Peyer's patch (tissue), 4 donors: ENCODE measurements around the gene PGAP6. TPM values are rescaled to one million over a fixed set of nuclear protein-coding genes. Genes with fewer than 3 reads are reported as not detected.
"Not testable (repeated sequence)": the region's sequence is repeated elsewhere in the genome, so short reads cannot be mapped to it uniquely, and the experiment has no call there.

ENCODE experiments used
- DNase-seq, 3 donors: peaks; one replicate each; pipeline ENCODE4 v3.0.0-alpha.2; 2017 to 2019
- H3K27ac ChIP-seq, 4 donors: fragments of 200-600 bp; sonication (generic); one replicate each; pipeline ENCODE4 v1.5.1; 2016 to 2019
- H3K27me3 ChIP-seq, 2 donors: fragments of 200-600 bp; sonication (generic); one replicate each; pipeline ENCODE4 v1.5.1; 2019
- H3K36me3 ChIP-seq, 3 donors: fragments of 200-600 bp; sonication (generic); one replicate each; pipeline ENCODE4 v1.5.1; 2016 to 2019
- H3K4me1 ChIP-seq, 4 donors: fragments of 200-600 bp; sonication (generic); one replicate each; pipeline ENCODE4 v1.5.1; 2016 to 2019
- H3K4me3 ChIP-seq, 4 donors: fragments of 200-600 bp; sonication (generic); 1 replicate in 3 of 4; 2 replicates in 1 of 4; pipeline ENCODE4 v1.5.1; 2016 to 2019; ENCODE audit warnings: mild to moderate bottlenecking in 1 of 4
- H3K9me3 ChIP-seq, 4 donors: fragments of 200-600 bp; sonication (generic); one replicate each; pipeline ENCODE4 v1.5.1; 2016 to 2019; ENCODE audit warnings: mild to moderate bottlenecking in 1 of 4
- POLR2A ChIP-seq, 2 donors: fragments of 450-650 bp; IDR thresholded peaks; one replicate each; pipeline ENCODE4 v1.5.1; 2017; ENCODE audit warnings: antibody characterized with exemption in 2 of 2, mild to moderate bottlenecking in 2 of 2, moderate library complexity in 2 of 2
- total RNA-seq, 4 donors: library from RNA; depleted of rRNA; stranded (reverse); fragments of >200 nt; gene quantifications; one replicate each; pipeline ENCODE4 v1.1.0, GENCODE V29; 2016
- TF ChIP-seq, protein P1 (sequence below), 6 experiments: fragments of 450-650 bp in 4 of 6; fragments of 200-600 bp in 2 of 6; sonication (generic) in 1 of 6; IDR thresholded peaks; one replicate each; pipeline ENCODE4 v1.5.1; 2017 to 2019; ENCODE audit warnings: antibody characterized with exemption in 6 of 6, mild to moderate bottlenecking in 3 of 6, moderate library complexity in 1 of 6

Gene PGAP6
- total RNA-seq, 4 donors from 2014 or later, result 130 to 211 (median 166) TPM

DNA sequence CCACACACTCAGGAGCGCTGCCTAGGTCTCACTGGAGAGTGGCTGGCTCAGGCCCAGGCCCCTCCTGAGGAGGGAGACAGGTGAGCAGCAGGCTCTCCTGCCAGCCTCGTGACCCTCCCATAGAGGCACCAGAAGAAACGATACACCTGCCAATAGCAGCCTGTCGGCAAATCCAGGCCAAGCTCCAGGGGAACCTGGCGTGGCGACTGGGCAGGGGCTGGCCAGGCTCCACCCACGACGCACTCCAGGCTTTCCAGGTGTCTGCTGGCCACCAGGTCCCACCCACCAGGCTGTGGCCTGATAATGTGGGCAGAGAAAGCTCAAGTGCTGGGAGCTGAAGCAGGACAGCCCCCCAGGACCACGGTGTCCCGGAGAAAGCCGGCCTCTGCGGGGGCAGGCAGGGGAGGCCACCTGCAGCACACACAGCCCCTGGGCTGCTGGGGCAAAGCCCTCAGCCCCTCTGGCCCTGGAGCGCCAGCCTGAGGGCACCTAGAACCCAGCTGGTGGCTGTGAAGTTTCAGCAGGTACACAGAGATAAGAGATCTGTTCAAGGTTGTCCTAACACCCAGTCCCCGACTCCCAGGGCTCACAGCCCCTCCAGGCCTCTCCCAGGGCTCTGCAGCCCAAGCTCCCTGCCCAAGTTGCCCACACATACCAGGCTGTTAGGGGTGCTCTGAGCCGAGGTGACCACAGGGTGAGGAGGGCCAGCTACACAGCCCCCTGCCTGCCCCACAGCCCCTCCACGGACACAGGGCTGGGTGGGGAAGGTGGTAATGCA is 2.4 kb downstream of the PGAP6 start:
- peaks cover 0 to 30% (median 0%) of the 10 kb centered on the region in 3 donors for H3K36me3 ChIP-seq
- H3K27me3 ChIP-seq, result no peaks in the 10 kb centered on the region
- peaks cover 0 to 37% (median 7%) of the 10 kb centered on the region in 4 donors for H3K4me1 ChIP-seq
- peak overlapping the region in 1 of 4 donors; percentile 99 for H3K4me3 ChIP-seq
- DNase-seq, result peak in 2 of 3 donors; percentile 78 to 82
- no peaks in the 10 kb centered on the region for H3K9me3 ChIP-seq
- TF ChIP-seq POLR2A (IDR thresholded peaks at IDR 0.05), result no peak
- TF ChIP-seq, protein P1, sequence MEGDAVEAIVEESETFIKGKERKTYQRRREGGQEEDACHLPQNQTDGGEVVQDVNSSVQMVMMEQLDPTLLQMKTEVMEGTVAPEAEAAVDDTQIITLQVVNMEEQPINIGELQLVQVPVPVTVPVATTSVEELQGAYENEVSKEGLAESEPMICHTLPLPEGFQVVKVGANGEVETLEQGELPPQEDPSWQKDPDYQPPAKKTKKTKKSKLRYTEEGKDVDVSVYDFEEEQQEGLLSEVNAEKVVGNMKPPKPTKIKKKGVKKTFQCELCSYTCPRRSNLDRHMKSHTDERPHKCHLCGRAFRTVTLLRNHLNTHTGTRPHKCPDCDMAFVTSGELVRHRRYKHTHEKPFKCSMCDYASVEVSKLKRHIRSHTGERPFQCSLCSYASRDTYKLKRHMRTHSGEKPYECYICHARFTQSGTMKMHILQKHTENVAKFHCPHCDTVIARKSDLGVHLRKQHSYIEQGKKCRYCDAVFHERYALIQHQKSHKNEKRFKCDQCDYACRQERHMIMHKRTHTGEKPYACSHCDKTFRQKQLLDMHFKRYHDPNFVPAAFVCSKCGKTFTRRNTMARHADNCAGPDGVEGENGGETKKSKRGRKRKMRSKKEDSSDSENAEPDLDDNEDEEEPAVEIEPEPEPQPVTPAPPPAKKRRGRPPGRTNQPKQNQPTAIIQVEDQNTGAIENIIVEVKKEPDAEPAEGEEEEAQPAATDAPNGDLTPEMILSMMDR (IDR thresholded peaks at IDR 0.05), result no peak
- peak overlapping the region in 3 of 4 donors; percentile 18 to 51 (median 47) for H3K27ac ChIP-seq

DNA sequence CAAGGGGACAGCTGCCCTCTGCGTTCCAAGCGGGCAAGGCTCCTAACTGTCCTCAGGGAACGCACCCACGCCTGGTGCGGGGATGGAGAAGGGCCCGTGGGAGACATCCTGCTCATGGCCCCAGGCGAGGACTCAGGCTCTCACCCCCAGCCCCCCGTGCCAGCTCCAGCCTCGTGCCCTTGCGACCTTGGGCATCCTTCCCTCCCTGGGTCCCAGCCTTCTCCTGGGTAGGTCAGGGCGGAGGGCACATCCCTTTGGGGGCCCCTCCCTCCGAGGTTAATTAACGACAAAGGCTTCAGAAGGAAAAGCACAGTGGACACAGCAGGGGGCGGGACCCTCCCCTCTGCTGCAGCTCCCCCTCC is 3.0 kb downstream of the PGAP6 start:
- Histone ChIP-seq H3K36me3 (peaks cover 0 to 36% (median 0%) of the 10 kb centered on the region in 3 donors), H3K4me1 (peaks cover 0 to 33% (median 4%) of the 10 kb centered on the region in 4 donors), H3K4me3 (no peak overlapping the region), H3K27me3 (no peaks in the 10 kb centered on the region), H3K9me3 (no peaks in the 10 kb centered on the region), H3K27ac (no peak overlapping the region)
- TF ChIP-seq, protein P1 (IDR thresholded peaks at IDR 0.05), result no peak
- TF ChIP-seq POLR2A (IDR thresholded peaks at IDR 0.05), result no peak
- no peak for DNase-seq

DNA sequence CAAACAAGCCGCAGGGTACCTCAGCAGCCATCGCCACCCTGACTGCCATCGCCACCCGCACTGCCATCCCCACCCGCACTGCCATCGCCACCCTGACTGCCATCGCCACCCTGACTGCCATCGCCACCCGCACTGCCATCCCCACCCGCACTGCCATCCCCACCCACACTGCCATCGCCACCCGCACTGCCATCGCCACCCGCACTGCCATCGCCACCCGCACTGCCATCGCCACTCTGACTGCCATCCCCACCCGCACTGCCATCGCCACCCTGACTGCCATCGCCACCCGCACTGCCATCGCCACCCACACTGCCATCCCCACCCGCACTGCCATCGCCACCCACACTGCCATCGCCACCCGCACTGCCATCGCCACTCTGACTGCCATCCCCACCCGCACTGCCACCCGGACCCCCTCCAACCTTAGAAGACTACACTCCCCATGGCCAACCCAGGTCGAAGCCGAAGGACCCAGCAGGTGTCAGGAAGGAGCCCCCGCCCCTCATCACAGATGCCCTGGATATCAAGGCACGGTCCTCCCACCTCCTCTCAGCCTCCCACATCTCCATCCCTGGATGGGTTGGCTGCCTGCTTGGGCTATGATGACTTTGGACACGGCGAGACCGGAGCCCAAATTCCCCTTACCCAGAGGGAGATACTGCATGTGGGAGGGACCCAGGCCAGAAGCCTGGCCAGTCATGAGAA is 3.5 kb downstream of the PGAP6 start:
- Histone ChIP-seq H3K36me3 (peaks cover 0 to 41% (median 0%) of the 10 kb centered on the region in 3 donors), H3K4me1 (peaks cover 0 to 28% (median 4%) of the 10 kb centered on the region in 4 donors)
- H3K27me3 ChIP-seq, H3K27ac ChIP-seq, H3K9me3 ChIP-seq, DNase-seq, H3K4me3 ChIP-seq: not testable (repeated sequence)

DNA sequence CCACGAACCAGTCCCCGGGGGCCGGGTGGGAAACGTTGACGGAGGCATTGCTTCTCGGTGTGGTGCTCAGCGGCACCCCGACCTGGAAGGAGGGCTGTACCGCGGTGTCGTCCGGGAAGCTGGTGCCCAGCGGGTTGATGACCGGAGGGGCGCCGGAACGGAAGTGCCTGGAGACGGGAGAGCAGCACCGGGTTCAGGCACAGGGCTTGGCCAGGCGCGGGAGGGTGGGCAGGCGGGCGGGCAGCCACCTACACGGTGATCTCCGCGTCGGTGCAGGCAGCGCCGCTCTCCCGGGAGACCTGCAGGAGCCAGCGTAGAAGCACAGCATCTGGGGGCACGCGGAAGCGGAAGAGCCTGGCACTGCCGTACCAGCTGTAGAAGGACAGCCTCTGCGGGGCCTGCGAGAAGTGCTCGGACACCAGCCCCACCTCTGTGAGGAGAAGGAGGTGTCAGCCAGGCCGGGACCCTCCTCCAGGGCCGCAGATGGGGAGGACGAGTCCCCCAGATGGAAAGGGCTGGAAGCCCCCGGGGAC is 4.3 kb downstream of the PGAP6 start:
- H3K27ac ChIP-seq, result no peak overlapping the region
- no peak overlapping the region for H3K4me3 ChIP-seq
- no peaks in the 10 kb centered on the region for H3K9me3 ChIP-seq
- H3K36me3 ChIP-seq, result peaks cover 0 to 48% (median 0%) of the 10 kb centered on the region in 3 donors
- DNase-seq, result no peak
- TF ChIP-seq POLR2A (IDR thresholded peaks at IDR 0.05), result no peak
- H3K4me1 ChIP-seq, result peaks cover 0 to 25% (median 4%) of the 10 kb centered on the region in 4 donors
- no peaks in the 10 kb centered on the region for H3K27me3 ChIP-seq

DNA sequence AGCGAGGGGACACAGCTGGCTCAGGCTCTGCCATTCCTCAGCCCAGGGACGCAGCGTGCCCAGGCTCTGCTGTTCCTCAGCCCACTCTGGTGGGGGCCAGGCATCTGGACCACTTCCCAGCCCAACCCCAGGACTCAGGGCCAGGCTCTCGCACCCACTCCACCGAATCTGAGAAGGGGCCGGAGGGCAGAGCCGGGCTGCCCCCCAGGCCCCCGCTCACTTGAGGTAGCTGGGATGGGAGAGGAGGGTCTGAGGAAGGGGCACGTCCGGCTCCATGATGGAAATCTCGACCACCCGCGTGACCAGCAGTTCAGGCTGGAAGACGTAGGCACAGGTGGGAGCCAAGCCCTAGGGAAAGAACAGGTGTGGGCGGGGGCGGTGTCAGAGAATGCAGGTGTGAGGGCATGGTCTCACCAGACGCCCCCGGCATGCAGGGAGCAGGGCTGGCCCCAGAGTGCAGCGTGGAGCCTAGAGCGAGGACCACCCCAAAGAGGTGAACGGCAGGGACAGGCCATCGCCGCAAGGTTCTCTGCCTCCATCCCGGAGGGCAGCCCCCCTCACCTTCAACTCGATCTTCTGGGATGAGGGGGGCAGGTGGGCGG is 4.9 kb downstream of the PGAP6 start:
- Histone ChIP-seq H3K4me3 (no peak overlapping the region), H3K27ac (no peak overlapping the region), H3K36me3 (peaks cover 0 to 53% (median 0%) of the 10 kb centered on the region in 3 donors), H3K9me3 (no peaks in the 10 kb centered on the region), H3K27me3 (no peaks in the 10 kb centered on the region), H3K4me1 (peaks cover 0 to 25% (median 4%) of the 10 kb centered on the region in 4 donors)
- TF ChIP-seq POLR2A (IDR thresholded peaks at IDR 0.05), result no peak
- TF ChIP-seq, protein P1 (IDR thresholded peaks at IDR 0.05), result no peak
- no peak for DNase-seq

DNA sequence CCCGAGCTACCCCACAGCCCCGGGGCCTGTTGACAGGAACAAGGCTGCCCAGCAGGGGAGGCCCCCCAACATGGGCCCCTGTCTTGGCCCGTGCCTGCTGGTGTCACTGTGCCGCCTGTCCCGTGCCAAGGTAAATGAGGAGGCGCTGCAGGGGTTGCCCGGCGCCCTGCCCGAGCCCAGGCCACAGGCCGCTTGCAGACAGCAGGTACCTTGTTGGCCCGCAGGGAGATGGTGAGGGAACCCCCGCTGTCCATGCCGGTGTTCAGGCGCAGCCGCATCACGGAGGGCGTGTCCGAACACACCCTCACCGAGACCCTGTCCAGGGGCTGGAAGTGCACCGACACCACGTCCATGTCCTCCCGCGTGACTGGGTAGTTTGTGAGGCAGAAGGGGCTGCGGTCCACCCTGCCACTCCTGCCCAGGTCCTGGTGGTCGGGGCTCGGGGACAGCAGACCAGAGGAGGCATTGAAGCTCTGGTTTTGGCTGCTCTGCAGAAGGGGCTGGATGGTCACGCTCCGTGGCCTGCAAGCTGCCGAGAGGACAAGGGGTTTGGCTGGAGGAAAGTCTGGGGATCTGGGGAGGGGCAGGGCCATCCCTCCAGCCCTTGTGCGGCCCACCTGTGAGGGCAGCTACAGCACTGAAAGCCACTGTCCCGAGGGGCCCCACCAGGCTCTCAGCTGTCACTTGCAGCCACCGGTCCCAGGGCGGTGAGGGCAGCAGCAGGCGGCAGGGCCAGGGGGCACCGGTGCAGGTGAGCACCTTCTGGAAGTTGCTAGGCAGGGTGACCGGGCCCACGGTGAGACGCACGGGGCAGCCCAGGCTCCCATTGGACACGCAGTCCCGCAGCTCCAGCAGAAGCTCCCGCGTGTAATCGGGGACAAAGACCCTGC is 5.6 kb downstream of the PGAP6 start:
- Histone ChIP-seq H3K4me1 (peaks cover 0 to 27% (median 5%) of the 10 kb centered on the region in 4 donors), H3K27me3 (no peaks in the 10 kb centered on the region), H3K4me3 (no peak overlapping the region), H3K36me3 (peaks cover 0 to 59% (median 0%) of the 10 kb centered on the region in 3 donors), H3K9me3 (no peaks in the 10 kb centered on the region), H3K27ac (no peak overlapping the region)
- DNase-seq, result no peak
- no peak for TF ChIP-seq POLR2A (IDR thresholded peaks at IDR 0.05)
- TF ChIP-seq, protein P1 (IDR thresholded peaks at IDR 0.05), result no peak
